H1 (cell line): ENCODE data around the gene KCNJ18. TPM values are rescaled to one million over a fixed set of nuclear protein-coding genes. Genes with fewer than 3 reads are reported as not detected.
"Not testable (repeated sequence)": the region's sequence is repeated elsewhere in the genome, so short reads cannot be mapped to it uniquely, and the experiment has no call there.

Experiments
- CTCF ChIA-PET: fragments of 300-600 bp; sonication (Branson Sonifier 250); formaldehyde crosslinking; loops from one replicate; lab custom pipeline; 2021; ENCODE audit not compliant: partially characterized antibody; lab: Charles Lee
- POLR2A ChIA-PET: fragments of 300-600 bp; sonication (Branson Sonifier 250); formaldehyde crosslinking; loops from one replicate; lab custom pipeline; 2021; ENCODE audit warnings: inconsistent platforms; ENCODE audit not compliant: partially characterized antibody; lab: Charles Lee
- DNase-seq, 2 experiments: peaks; one replicate each; pipeline versions ENCODE4 v3.0.0 to v3.0.0-alpha.2; 2010 to 2022; ENCODE audit warnings: low spot score in 2 of 2, low read depth in 1 of 2, mixed read lengths in 1 of 2
- FAIRE-seq: peaks from 2 replicates; lab custom pipeline; 2011; peaks lifted over from hg19 to GRCh38; lab: Jason Lieb, UNC
- H2AFZ ChIP-seq: 2 replicates; pipeline ENCODE4 v1.8.1; 2012; ENCODE audit warnings: low read length, inconsistent platforms
- H2AK5ac ChIP-seq: 2 replicates; pipeline ENCODE4 v1.6.1; 2013; ENCODE audit warnings: low read depth, low read length
- H2BK120ac ChIP-seq: replicated peaks from 2 replicates; pipeline ENCODE3; 2013; ENCODE audit warnings: low read depth, low read length, inconsistent platforms
- H2BK12ac ChIP-seq: 2 replicates; pipeline ENCODE4 v1.6.1; 2013; ENCODE audit warnings: low read depth, low read length
- H2BK15ac ChIP-seq: 2 replicates; pipeline ENCODE4 v1.6.1; 2013; ENCODE audit warnings: low read length
- H2BK20ac ChIP-seq: 2 replicates; pipeline ENCODE4 v1.6.1; 2013; ENCODE audit warnings: low read length
- H2BK5ac ChIP-seq: 2 replicates; pipeline ENCODE4 v1.6.1; 2013; ENCODE audit warnings: low read depth, low read length
- H3K14ac ChIP-seq: 2 replicates; pipeline ENCODE4 v1.6.1; 2013; ENCODE audit warnings: inconsistent platforms; ENCODE audit not compliant: insufficient read length
- H3K18ac ChIP-seq: 2 replicates; pipeline ENCODE4 v1.6.1; 2013; ENCODE audit warnings: low read length; ENCODE audit errors: extremely low read depth
- H3K23ac ChIP-seq: 2 replicates; pipeline ENCODE4 v1.6.1; 2013; ENCODE audit warnings: inconsistent platforms; ENCODE audit not compliant: insufficient read length
- H3K23me2 ChIP-seq: 2 replicates; pipeline ENCODE4 v1.6.1; 2013; ENCODE audit warnings: low read depth, low read length
- H3K27ac ChIP-seq: 2 replicates; pipeline ENCODE4 v1.6.1; 2011; ENCODE audit warnings: low read depth, low read length, inconsistent platforms
- H3K27me3 ChIP-seq, 4 experiments: replicated peaks in 1 of 4; 1 replicate in 1 of 4; 2 replicates in 3 of 4; pipeline versions ENCODE4 v1.6.1 to v1.8.1; 2011 to 2013; ENCODE audit warnings: low read length in 3 of 4, mild to moderate bottlenecking in 3 of 4, inconsistent platforms in 2 of 4, mixed read lengths in 2 of 4, moderate library complexity in 1 of 4; ENCODE audit not compliant: control insufficient read depth in 3 of 4, insufficient read depth in 3 of 4; ENCODE audit errors: extremely low read depth in 1 of 4
- H3K36me3 ChIP-seq, 4 experiments: 2 replicates each; pipeline versions ENCODE4 v1.6.1 to v1.8.1; 2011 to 2013; ENCODE audit warnings: mild to moderate bottlenecking in 4 of 4, low read length in 3 of 4, moderate library complexity in 2 of 4, control low read depth in 1 of 4, inconsistent platforms in 1 of 4; ENCODE audit not compliant: insufficient read depth in 4 of 4, control insufficient read depth in 2 of 4
- H3K4ac ChIP-seq: replicated peaks from 2 replicates; pipeline ENCODE3; 2013; ENCODE audit warnings: low read length, low read depth, mixed read lengths, inconsistent platforms; ENCODE audit not compliant: insufficient read length
- H3K4me1 ChIP-seq, 4 experiments: replicated peaks in 1 of 4; 1 replicate in 1 of 4; 2 replicates in 3 of 4; pipeline versions ENCODE4 v1.6.1 to v1.8.1; 2011 to 2013; ENCODE audit warnings: low read length in 3 of 4, inconsistent platforms in 2 of 4, mixed read lengths in 1 of 4; ENCODE audit not compliant: insufficient read depth in 4 of 4, control insufficient read depth in 3 of 4
- H3K4me2 ChIP-seq, 2 experiments: 2 replicates each; pipeline versions ENCODE4 v1.6.1 to v1.8.1; 2011 to 2013; ENCODE audit warnings: low read depth in 2 of 2, low read length in 2 of 2, control low read depth in 1 of 2, inconsistent platforms in 1 of 2, mild to moderate bottlenecking in 1 of 2; ENCODE audit not compliant: insufficient read depth in 1 of 2
- H3K4me3 ChIP-seq, 4 experiments: fragments of 200-600, 300-600 bp in 1 of 4; sonication (generic), shearing (Covaris generic), sonication (Bioruptor Twin) in 1 of 4; 2 replicates each; pipeline versions ENCODE4 v1.5.1 to v1.8.1; 2011 to 2016; ENCODE audit warnings: low read length in 4 of 4, low read depth in 3 of 4, control low read depth in 2 of 4, inconsistent platforms in 2 of 4, mild to moderate bottlenecking in 2 of 4, mixed read lengths in 1 of 4, moderate library complexity in 1 of 4; ENCODE audit not compliant: insufficient read depth in 2 of 4; ENCODE audit errors: extremely low read depth in 1 of 4
- H3K56ac ChIP-seq: replicated peaks from 2 replicates; pipeline ENCODE3; 2013; ENCODE audit warnings: low read depth, mild to moderate bottlenecking, mixed read lengths, low read length, inconsistent platforms; ENCODE audit not compliant: insufficient read length
- H3K79me1 ChIP-seq: 2 replicates; pipeline ENCODE4 v1.6.1; 2013; ENCODE audit warnings: low read depth, low read length, control low read depth
- H3K79me2 ChIP-seq, 2 experiments: 2 replicates each; pipeline versions ENCODE4 v1.6.1 to v1.8.1; 2012 to 2013; ENCODE audit warnings: low read length in 2 of 2, mild to moderate bottlenecking in 2 of 2, inconsistent platforms in 1 of 2; ENCODE audit not compliant: insufficient read depth in 2 of 2, control insufficient read depth in 1 of 2
- H3K9ac ChIP-seq, 4 experiments: replicated peaks in 1 of 4; 1 replicate in 1 of 4; 2 replicates in 3 of 4; pipeline versions ENCODE4 v1.6.1 to v1.8.1; 2011 to 2013; ENCODE audit warnings: low read depth in 3 of 4, low read length in 3 of 4, control low read depth in 2 of 4, mild to moderate bottlenecking in 2 of 4, moderate library complexity in 2 of 4, inconsistent platforms in 1 of 4; ENCODE audit errors: extremely low read depth in 1 of 4
- H3K9me3 ChIP-seq, 2 experiments: 2 replicates each; pipeline versions ENCODE4 v1.6.1 to v1.8.1; 2012 to 2013; ENCODE audit warnings: mild to moderate bottlenecking in 2 of 2, moderate library complexity in 2 of 2, control low read depth in 1 of 2, inconsistent platforms in 1 of 2, low read depth in 1 of 2, low read length in 1 of 2, mixed read lengths in 1 of 2; ENCODE audit not compliant: insufficient read depth in 2 of 2
- H4K20me1 ChIP-seq, 2 experiments: replicated peaks in 1 of 2; 2 replicates each; pipeline versions ENCODE3 to v1.8.1; 2011 to 2013; ENCODE audit warnings: inconsistent platforms in 2 of 2, low read length in 2 of 2, mild to moderate bottlenecking in 1 of 2; ENCODE audit not compliant: insufficient read depth in 2 of 2, control insufficient read depth in 1 of 2
- H4K5ac ChIP-seq: 2 replicates; pipeline ENCODE4 v1.6.1; 2013; ENCODE audit warnings: low read length, low read depth, mixed read lengths, inconsistent platforms; ENCODE audit not compliant: insufficient read length
- H4K8ac ChIP-seq: 2 replicates; pipeline ENCODE4 v1.8.0; 2013; ENCODE audit warnings: mild to moderate bottlenecking, moderate library complexity, low read length, inconsistent platforms; ENCODE audit not compliant: insufficient read depth; ENCODE audit errors: extremely low read depth
- H4K91ac ChIP-seq: replicated peaks from 2 replicates; pipeline ENCODE3; 2013; ENCODE audit warnings: low read length, mixed read lengths, inconsistent platforms; ENCODE audit not compliant: insufficient read length
- WGBS, 2 experiments: shearing (Covaris generic) in 1 of 2; methylation state at CpG; one replicate each; pipeline versions ENCODE4 v1.1.6 to v1.1.7; 2013 to 2015; ENCODE audit warnings: low lambda C conversion rate in 2 of 2, mixed read lengths in 2 of 2, inconsistent platforms in 1 of 2, low coverage in 1 of 2, missing lambda C conversion rate in 1 of 2; ENCODE audit not compliant: insufficient replicate concordance in 2 of 2, insufficient coverage in 1 of 2, insufficient read length in 1 of 2; ENCODE audit errors: extremely low coverage in 1 of 2, missing lambda C conversion rate in 1 of 2; 5-methylcytosine and 5-hydroxymethylcytosine counted together
- polyA plus RNA-seq, 7 experiments: library from polyadenylated mRNA; depleted of rRNA in 3 of 7; stranded (reverse) in 5 of 7; unstranded in 2 of 7; fragments of >200 nt in 5 of 7; fragments of 200-250 nt in 2 of 7; gene quantifications; 1 replicate in 5 of 7; 2 replicates in 1 of 7; 4 replicates in 1 of 7; pipeline versions ENCODE4 v1.2.1 to v1.2.3, GENCODE V29; 2011 to 2013; ENCODE audit warnings: missing spikeins in 2 of 7, mixed read lengths in 2 of 7
- total RNA-seq: library from RNA; stranded (reverse); fragmentation: NEBNext Ultra II Directional; extraction: Animal tissue kit (Norgen Biotek cat#: 25700); gene quantifications from 2 replicates; pipeline ENCODE4 v1.2.1, GENCODE V29; 2021

The KCNJ18 gene
- total and polyA plus RNA-seq, 2 of the 8 experiments (the other 6 are each of a cell fraction or from before 2014, with no cell fraction given), result not detected

DNA sequence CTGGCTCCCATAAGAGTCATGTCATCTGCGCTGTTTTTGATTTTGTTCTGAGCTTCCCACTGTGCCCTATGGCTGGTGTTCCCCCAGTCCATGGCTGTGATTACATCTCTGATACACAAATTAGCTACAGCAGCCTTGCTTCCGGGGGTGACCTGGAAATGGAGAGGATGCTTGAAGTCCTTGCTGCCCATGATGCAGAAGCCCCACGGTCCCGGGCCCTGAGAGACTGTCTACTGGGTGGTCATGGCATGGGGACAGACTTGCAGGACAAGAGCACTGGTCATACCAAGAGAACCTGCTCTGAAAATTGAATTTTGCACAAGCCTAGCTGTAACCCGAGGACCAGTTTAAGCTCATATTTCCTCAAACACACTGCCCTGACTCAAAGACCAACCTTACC lies 38.8 kb downstream of the KCNJ18 start:
- H2BK12ac ChIP-seq, H3K27me3 ChIP-seq, H3K27ac ChIP-seq, H4K5ac ChIP-seq, H2BK15ac ChIP-seq, H3K36me3 ChIP-seq, H2BK120ac ChIP-seq, H3K14ac ChIP-seq, H2BK20ac ChIP-seq, H3K79me1 ChIP-seq, H3K23ac ChIP-seq, H3K23me2 ChIP-seq, H3K79me2 ChIP-seq, H2AFZ ChIP-seq, H3K4me2 ChIP-seq, H3K9ac ChIP-seq, FAIRE-seq, CTCF ChIA-PET, H2AK5ac ChIP-seq, H3K4ac ChIP-seq, DNase-seq, H4K91ac ChIP-seq, H3K4me3 ChIP-seq, H3K56ac ChIP-seq, H3K18ac ChIP-seq, H4K8ac ChIP-seq, H4K20me1 ChIP-seq, POLR2A ChIA-PET, H3K4me1 ChIP-seq, H2BK5ac ChIP-seq: not testable (repeated sequence)
- H3K9me3 ChIP-seq, result peaks cover 18 to 45% of the 10 kb centered on the region in 2 experiments; a peak in 3 of 4 replicates
- 80% methylated on average over 5 of the region's 5 CpGs; no CpG with 5 or more reads in 1 of the 2 experiments for WGBS, 2 experiments

DNA sequence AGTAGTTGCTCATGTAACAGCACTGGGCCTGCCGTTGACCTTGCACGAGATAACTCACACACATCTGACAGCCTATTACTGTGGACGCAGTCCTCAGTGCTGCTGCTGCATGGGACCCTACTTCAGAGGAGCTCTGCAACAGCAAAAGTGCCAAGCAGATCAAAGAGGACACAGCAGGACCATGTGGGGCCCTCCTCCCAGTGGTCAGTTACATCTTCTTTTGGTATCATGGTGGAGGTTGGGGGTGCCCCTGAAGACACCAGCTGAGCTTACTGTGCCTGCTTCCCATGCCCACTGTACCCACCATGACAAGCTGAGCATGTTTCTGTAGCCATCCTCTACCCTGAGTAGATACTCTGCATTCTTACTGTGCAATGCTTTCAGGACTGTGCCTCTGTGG lies 41.6 kb downstream of the KCNJ18 start:
- H3K23ac ChIP-seq, H4K5ac ChIP-seq, H3K27ac ChIP-seq, H2BK20ac ChIP-seq, POLR2A ChIA-PET, H3K4me3 ChIP-seq, H3K79me1 ChIP-seq, H3K18ac ChIP-seq, H3K56ac ChIP-seq, H3K4me1 ChIP-seq, H2BK12ac ChIP-seq, H3K4me2 ChIP-seq, CTCF ChIA-PET, H3K36me3 ChIP-seq, H2BK120ac ChIP-seq, H3K9ac ChIP-seq, FAIRE-seq, H3K23me2 ChIP-seq, DNase-seq, H3K14ac ChIP-seq, H2AFZ ChIP-seq, H3K4ac ChIP-seq, H4K20me1 ChIP-seq, H2BK15ac ChIP-seq, H4K91ac ChIP-seq, H2BK5ac ChIP-seq, H2AK5ac ChIP-seq, H4K8ac ChIP-seq, H3K27me3 ChIP-seq, H3K79me2 ChIP-seq: not testable (repeated sequence)
- 88% methylated on average over 3 of the region's 3 CpGs; no CpG with 5 or more reads in 1 of the 2 experiments for WGBS, 2 experiments
- H3K9me3 ChIP-seq, result peaks cover 13 to 55% of the 10 kb centered on the region in 2 experiments; a peak in 3 of 4 replicates
